ENCODE measurements around the gene NRSN2. TPM values are rescaled to one million over a fixed set of nuclear protein-coding genes. Genes with fewer than 3 reads are reported as not detected.
A peak's percentile ranks its signal among the peaks of the same experiment; 100 is the strongest.

The NRSN2 gene
- polyA plus RNA-seq, 1 experiment: 84.1 TPM

DNA sequence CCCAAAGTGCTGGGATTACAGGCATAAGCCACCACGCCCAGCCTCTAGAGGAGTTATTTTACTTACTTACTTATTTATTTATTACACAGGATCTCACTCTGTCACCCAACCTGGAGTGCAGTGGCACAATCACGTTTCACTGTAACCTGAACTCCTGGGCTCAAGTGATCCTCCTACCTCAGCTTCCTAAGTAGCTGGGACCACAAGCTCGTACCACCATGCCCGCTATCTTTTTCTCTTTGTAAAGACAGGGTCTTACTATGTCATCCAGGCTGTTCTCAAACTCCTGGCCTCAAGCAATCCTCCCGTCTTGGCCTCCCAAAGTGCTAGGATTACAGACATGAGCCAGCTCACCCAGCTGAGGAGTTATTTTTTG lies 32.0 kb downstream of the NRSN2 start:
- no peak overlapping the region for H3K4me3 ChIP-seq (ENCODE audit: low read depth, low read length)
- peaks cover 3% of the 10 kb centered on the region for H3K36me3 ChIP-seq (ENCODE audit: control insufficient read depth, insufficient read depth, low read length)
- no peak for DNase-seq (ENCODE audit: low read depth)
- no peaks in the 10 kb centered on the region for H3K27me3 ChIP-seq (ENCODE audit: control insufficient read depth, insufficient read depth, low read length)
- ChIA-PET POLR2A (no interaction called here), CTCF (interaction anchor here (1.9 to 3.7 kb wide), 2 partner anchors 17 to 25 kb away, joined by 7 to 11 read pairs; no protein-coding TSS in a partner anchor)
- TF ChIP-seq, protein P1, sequence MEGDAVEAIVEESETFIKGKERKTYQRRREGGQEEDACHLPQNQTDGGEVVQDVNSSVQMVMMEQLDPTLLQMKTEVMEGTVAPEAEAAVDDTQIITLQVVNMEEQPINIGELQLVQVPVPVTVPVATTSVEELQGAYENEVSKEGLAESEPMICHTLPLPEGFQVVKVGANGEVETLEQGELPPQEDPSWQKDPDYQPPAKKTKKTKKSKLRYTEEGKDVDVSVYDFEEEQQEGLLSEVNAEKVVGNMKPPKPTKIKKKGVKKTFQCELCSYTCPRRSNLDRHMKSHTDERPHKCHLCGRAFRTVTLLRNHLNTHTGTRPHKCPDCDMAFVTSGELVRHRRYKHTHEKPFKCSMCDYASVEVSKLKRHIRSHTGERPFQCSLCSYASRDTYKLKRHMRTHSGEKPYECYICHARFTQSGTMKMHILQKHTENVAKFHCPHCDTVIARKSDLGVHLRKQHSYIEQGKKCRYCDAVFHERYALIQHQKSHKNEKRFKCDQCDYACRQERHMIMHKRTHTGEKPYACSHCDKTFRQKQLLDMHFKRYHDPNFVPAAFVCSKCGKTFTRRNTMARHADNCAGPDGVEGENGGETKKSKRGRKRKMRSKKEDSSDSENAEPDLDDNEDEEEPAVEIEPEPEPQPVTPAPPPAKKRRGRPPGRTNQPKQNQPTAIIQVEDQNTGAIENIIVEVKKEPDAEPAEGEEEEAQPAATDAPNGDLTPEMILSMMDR (IDR thresholded peaks at IDR 0.05; ENCODE audit: insufficient read depth, low read depth, low read length): no peak

DNA sequence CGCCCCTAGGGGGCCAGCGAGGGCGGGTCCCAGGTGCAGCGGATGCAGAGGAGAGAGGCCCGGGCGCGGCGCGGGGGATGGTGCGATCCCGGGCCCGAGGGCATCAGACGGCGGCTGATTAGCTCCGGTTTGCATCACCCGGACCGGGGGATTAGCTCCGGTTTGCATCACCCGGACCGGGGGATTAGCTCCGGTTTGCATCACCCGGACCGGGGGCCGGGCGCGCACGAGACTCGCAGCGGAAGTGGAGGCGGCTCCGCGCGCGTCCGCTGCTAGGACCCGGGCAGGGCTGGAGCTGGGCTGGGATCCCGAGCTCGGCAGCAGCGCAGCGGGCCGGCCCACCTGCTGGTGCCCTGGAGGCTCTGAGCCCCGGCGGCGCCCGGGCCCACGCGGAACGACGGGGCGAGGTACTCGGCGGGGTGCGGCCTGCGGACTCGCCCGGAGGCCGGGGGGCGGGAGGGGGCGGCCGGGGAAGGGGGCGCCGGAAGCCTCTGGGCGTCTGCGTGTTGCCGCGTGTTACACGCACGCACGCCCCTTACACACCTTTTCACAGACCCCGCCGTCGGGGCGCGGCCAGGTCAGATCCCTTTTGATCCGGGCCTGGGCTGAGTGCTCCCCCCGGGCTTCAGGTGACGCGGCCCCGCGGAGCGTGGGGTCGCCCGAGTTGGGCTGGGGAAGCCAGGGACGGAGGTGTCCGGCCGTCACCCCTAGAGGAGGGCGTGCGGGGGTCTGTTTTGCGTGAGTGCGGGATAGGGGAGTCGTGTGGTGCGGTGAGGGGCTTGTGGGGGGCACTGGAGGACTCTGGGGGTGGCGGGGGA lies 34.1 kb downstream of the NRSN2 start:
- Histone ChIP-seq H3K27me3 (ENCODE audit: control insufficient read depth, insufficient read depth, low read length) (no peaks in the 10 kb centered on the region), H3K36me3 (ENCODE audit: control insufficient read depth, insufficient read depth, low read length) (peaks cover 5% of the 10 kb centered on the region), H3K4me3 (ENCODE audit: low read depth, low read length) (peak overlapping the region; percentile 94)
- ChIA-PET CTCF (interaction anchor here (0.8 to 3.7 kb wide), 4 partner anchors 12 to 27 kb away, joined by 3 to 11 read pairs (median 6); no protein-coding TSS in a partner anchor), POLR2A (interaction anchor here (0.6 kb wide), 1 partner anchor 9 kb away, joined by 7 read pairs; no protein-coding TSS in a partner anchor)
- DNase-seq (ENCODE audit: low read depth): no peak
- TF ChIP-seq, protein P1 (IDR thresholded peaks at IDR 0.05; ENCODE audit: insufficient read depth, low read depth, low read length): no peak

DNA sequence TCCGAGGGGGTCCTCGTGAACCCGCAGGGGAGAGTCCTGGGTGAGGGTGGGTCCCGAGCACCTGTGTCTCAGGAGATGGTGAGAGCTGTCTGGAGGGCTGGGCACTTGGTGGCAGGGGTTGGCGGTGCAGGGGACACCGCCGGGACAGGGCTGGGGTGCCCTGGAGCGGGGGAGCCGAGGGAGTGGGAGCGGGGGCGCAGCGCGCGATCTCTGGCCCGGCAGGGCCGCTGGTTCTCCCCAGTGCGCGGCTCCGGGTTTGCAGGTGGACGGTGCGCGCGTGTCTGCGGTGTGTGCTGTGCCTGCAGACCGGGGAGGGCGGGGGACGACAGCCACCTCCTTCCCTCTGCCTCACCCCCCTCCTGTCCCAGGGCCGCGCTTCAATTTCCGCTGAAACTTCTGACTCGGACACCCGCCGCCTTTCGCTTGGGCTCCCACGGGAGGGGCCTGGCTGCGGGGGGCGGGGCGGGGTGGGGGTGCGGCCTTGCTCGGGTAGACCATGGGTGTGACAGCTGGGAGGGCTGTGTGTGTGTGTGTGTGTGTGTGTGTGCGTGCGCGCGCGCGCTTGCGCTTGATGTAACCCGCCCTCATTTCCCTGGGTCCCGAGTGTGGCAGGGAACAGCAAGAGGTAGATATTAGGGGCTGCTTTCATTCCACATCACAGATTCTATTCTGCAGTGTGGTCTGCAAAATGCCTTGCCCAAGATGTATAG lies 34.8 kb downstream of the NRSN2 start:
- POLR2A ChIA-PET: no interaction called here
- H3K4me3 ChIP-seq (ENCODE audit: low read depth, low read length): peak overlapping the region; percentile 94

DNA sequence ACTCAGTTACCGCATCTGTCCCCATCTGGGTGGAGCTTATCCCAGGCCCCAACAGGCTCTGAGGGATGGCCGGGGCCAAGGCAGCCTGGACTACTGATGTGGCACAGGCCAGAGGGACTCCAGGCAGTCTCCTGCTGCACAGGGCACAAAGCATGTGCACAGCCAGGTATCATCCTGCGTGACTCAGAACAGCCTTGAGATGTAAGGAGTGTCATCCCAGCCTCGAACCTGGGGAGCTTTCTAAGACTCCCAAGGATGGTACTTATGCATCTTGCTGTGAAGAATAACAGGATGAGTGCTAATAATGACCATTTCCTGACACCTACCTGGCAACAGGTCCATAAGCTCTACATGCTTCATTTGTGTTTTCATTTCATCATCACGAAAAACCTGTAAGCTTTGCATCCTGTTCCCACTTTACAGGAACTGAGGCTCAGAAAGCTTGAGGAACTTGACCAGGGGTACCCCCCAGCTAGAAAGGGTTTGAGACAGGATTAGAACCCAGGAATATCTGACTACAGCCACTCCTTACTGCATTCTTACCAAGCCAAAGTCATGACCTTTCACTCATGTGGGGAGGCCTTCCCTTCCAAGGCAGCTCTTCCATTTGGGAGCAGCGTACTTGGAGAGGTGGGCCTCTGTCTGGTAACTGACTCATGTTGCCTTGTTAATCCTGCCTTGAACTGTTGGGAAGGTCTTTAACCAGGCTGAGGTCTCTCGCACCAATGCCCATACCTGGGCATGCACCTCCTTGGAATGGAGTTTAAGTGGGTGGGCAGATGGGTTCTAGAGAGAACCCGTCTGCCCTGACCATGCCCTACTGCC lies 35.6 kb downstream of the NRSN2 start:
- Histone ChIP-seq H3K36me3 (ENCODE audit: control insufficient read depth, insufficient read depth, low read length) (peaks cover 6% of the 10 kb centered on the region), H3K27me3 (ENCODE audit: control insufficient read depth, insufficient read depth, low read length) (no peaks in the 10 kb centered on the region), H3K4me3 (ENCODE audit: low read depth, low read length) (peak overlapping the region; percentile 94)
- DNase-seq (ENCODE audit: low read depth): no peak
- ChIA-PET POLR2A (no interaction called here), CTCF (interaction anchor here (0.6 to 2.0 kb wide), 5 partner anchors 9 to 52 kb away, joined by 3 to 8 read pairs (median 6); no protein-coding TSS in a partner anchor)
- TF ChIP-seq, protein P1 (IDR thresholded peaks at IDR 0.05; ENCODE audit: insufficient read depth, low read depth, low read length): no peak

More for the DNA sequence above, 34.8 kb downstream of the NRSN2 start:
- TF ChIP-seq, protein P1 (IDR thresholded peaks at IDR 0.05; ENCODE audit: insufficient read depth, low read depth, low read length): no peak
- peak; percentile 22 for DNase-seq (ENCODE audit: low read depth)
- CTCF ChIA-PET: interaction anchor here (0.6 to 2.0 kb wide), 5 partner anchors 9 to 51 kb away, joined by 3 to 8 read pairs (median 6); no protein-coding TSS in a partner anchor
- H3K27me3 ChIP-seq (ENCODE audit: control insufficient read depth, insufficient read depth, low read length): no peaks in the 10 kb centered on the region
- H3K36me3 ChIP-seq (ENCODE audit: control insufficient read depth, insufficient read depth, low read length): peaks cover 6% of the 10 kb centered on the region
